Psoas muscle (tissue), 8 donors: ENCODE measurements around the gene LRRC42. TPM values are rescaled to one million over a fixed set of nuclear protein-coding genes. Genes with fewer than 3 reads are reported as not detected.
"Not testable (repeated sequence)": the region's sequence is repeated elsewhere in the genome, so short reads cannot be mapped to it uniquely, and the experiment has no call there.

Experiments
- ATAC-seq, 4 donors: fragments of 200-7000 bp; cut with Tn5 transposase; one replicate each; pipeline ENCODE4 v1.9.1; 2020; ENCODE audit warnings: moderate library complexity in 3 of 4, mild to moderate bottlenecking in 2 of 4
- DNase-seq, 2 donors: peaks; one replicate each; pipeline ENCODE4 v3.0.0-alpha.2; 2020
- H3K27ac ChIP-seq: fragments of 200-600 bp; one replicate; pipeline ENCODE4 v1.8.0; 2022
- H3K27me3 ChIP-seq, 3 donors: fragments of 200-600 bp in 1 of 3; one replicate each; pipeline versions ENCODE4 v1.6.1 to v1.8.0; 2013 to 2022; ENCODE audit warnings: low read length in 2 of 3, mild to moderate bottlenecking in 2 of 3, moderate library complexity in 1 of 3; ENCODE audit not compliant: insufficient read depth in 3 of 3
- H3K36me3 ChIP-seq, 2 donors: fragments of 200-600 bp in 1 of 2; one replicate each; pipeline versions ENCODE4 v1.6.1 to v1.8.0; 2013 to 2022; ENCODE audit warnings: low read depth in 1 of 2, mild to moderate bottlenecking in 1 of 2, moderate library complexity in 1 of 2; ENCODE audit not compliant: insufficient read depth in 1 of 2
- H3K4me1 ChIP-seq: fragments of 200-600 bp; one replicate; pipeline ENCODE4 v1.8.0; 2022
- H3K4me3 ChIP-seq: fragments of 200-600 bp; one replicate; pipeline ENCODE4 v1.8.0; 2022; ENCODE audit warnings: mild to moderate bottlenecking
- H3K9me3 ChIP-seq: fragments of 200-600 bp; one replicate; pipeline ENCODE4 v1.8.0; 2022
- CTCF ChIP-seq: fragments of 200-600 bp; IDR thresholded peaks from one replicate; pipeline ENCODE4 v1.8.0; 2022; ENCODE audit warnings: antibody characterized with exemption
- WGBS, 3 donors: extraction: QIAGEN DNeasy Blood & Tissue Kit; methylation state at CpG; one replicate each; pipeline versions ENCODE4 v1.1.6 to v1.1.7; 2013; 5-methylcytosine and 5-hydroxymethylcytosine counted together
- intact Hi-C, 2 donors: fragments of 100-400 bp; cut with DNase I; formaldehyde crosslinking; loops; one replicate each; pipeline versions ENCODE4 v1.11.0 to v1.14.2; 2022
- polyA plus RNA-seq, 3 donors: library from polyadenylated mRNA; stranded (reverse); fragments of 200-250 nt; gene quantifications; one replicate each; pipeline ENCODE4 v1.2.3, GENCODE V29; 2013
- total RNA-seq, 4 donors: library from RNA; stranded (reverse); fragmentation: NEBNext Ultra II Directional in 2 of 4; extraction: Animal tissue kit (Norgen Biotek cat#: 25700) in 2 of 4; gene quantifications; one replicate each; pipeline versions ENCODE4 v1.2.1 to v1.2.4, GENCODE V29; 2021 to 2023
- donor health status: healthy with polysubstance abuse.
- donor health status: DM: no; HTN: no; CAD: no; lungs with moderate emphysema.
- donor health status: Bipolar disorder and iron deficiency.
- donor health status: healthy.
- donor health status: DM: yes; HTN: yes; CAD: no.
- donor health status: DM: no; HTN: no; CAD: no.
- donor health status: DM: no; HTN: no; CAD: no.
- donor health status: DM: yes; HTN: yes; CAD: no.

The LRRC42 gene
- total and polyA plus RNA-seq, 7 donors, result 10.0 to 16.9 (median 12.0) TPM

- no peak overlapping the region for H3K4me3 ChIP-seq
- H3K9me3 ChIP-seq, result no peaks in the 10 kb centered on the region
- no peak overlapping the region for H3K27ac ChIP-seq
- no peak for DNase-seq
- no peaks in the 10 kb centered on the region for H3K27me3 ChIP-seq
- 74 to 85% (median 78%) methylated on average over 7 of the region's 7 CpGs for WGBS, 3 donors
- no peak for ATAC-seq
- no peaks in the 10 kb centered on the region for H3K4me1 ChIP-seq
- no peak for TF ChIP-seq CTCF
- intact Hi-C loops, result loop anchor here in 1 of 2 donors (10.0 kb wide), 1 partner anchor 77 kb away; no protein-coding TSS in a partner anchor
- H3K36me3 ChIP-seq, result peaks cover 3 to 90% of the 10 kb centered on the region in 2 donors
These were observed 21.4 kb downstream of the LRRC42 start for GRCh38 chr1:53967409-53968124.

- no peak for DNase-seq
- no peak for TF ChIP-seq CTCF
- 84 to 97% (median 86%) methylated on average over 2 of the region's 2 CpGs for WGBS, 3 donors
- H3K4me3 ChIP-seq, result no peak overlapping the region
- H3K27ac ChIP-seq, result no peak overlapping the region
- intact Hi-C loops, result loop anchor here in 1 of 2 donors (10.0 kb wide), 1 partner anchor 77 kb away; no protein-coding TSS in a partner anchor
- ATAC-seq, result no peak
- H3K9me3 ChIP-seq, result no peaks in the 10 kb centered on the region
- no peaks in the 10 kb centered on the region for H3K4me1 ChIP-seq
- H3K36me3 ChIP-seq, result peaks cover 3 to 85% of the 10 kb centered on the region in 2 donors
- H3K27me3 ChIP-seq, result no peaks in the 10 kb centered on the region
These were observed 22.0 kb downstream of the LRRC42 start for GRCh38 chr1:53968125-53968513.

- not testable (repeated sequence) for H3K9me3 ChIP-seq, H3K27ac ChIP-seq, H3K4me3 ChIP-seq, DNase-seq, H3K4me1 ChIP-seq, ATAC-seq, H3K27me3 ChIP-seq
- 82 to 94% (median 90%) methylated on average over 2 of the region's 2 CpGs for WGBS, 3 donors
- intact Hi-C loops, result loop anchor here in 1 of 2 donors (10.0 kb wide), 1 partner anchor 75 kb away; no protein-coding TSS in a partner anchor
- H3K36me3 ChIP-seq, result peaks cover 3 to 73% of the 10 kb centered on the region in 2 donors
These were observed 23.2 kb downstream of the LRRC42 start for GRCh38 chr1:53969323-53969722.

- Histone ChIP-seq H3K4me1 (no peaks in the 10 kb centered on the region), H3K36me3 (peaks cover 3 to 50% of the 10 kb centered on the region in 2 donors), H3K27me3 (no peaks in the 10 kb centered on the region), H3K9me3 (no peaks in the 10 kb centered on the region), H3K27ac (no peak overlapping the region), H3K4me3 (no peak overlapping the region)
- DNase-seq (no peak), ATAC-seq (no peak)
- no peak for TF ChIP-seq CTCF
- intact Hi-C loops, result no loop called here
- 89 to 93% (median 92%) methylated on average over 2 of the region's 2 CpGs for WGBS, 3 donors
These were observed 25.6 kb downstream of the LRRC42 start for GRCh38 chr1:53971718-53972117.

GRCh38 chr1:53975861-53976260 lies 29.7 kb downstream of the LRRC42 start:
- Histone ChIP-seq H3K4me3 (no peak overlapping the region), H3K27me3 (no peaks in the 10 kb centered on the region), H3K4me1 (no peaks in the 10 kb centered on the region), H3K36me3 (peaks cover 0 to 9% of the 10 kb centered on the region in 2 donors), H3K27ac (no peak overlapping the region), H3K9me3 (no peaks in the 10 kb centered on the region)
- intact Hi-C loops, result no loop called here
- ATAC-seq (no peak), DNase-seq (no peak)
- no peak for TF ChIP-seq CTCF
- WGBS, 3 donors, result 95 to 98% (median 96%) methylated on average over 7 of the region's 7 CpGs
